Ovary (tissue), 3 donors: ENCODE data around the gene SOST.

Experiments used
- CTCF ChIP-seq, 3 donors: fragments of 450-650 bp in 2 of 3; fragments of 200-600 bp in 1 of 3; IDR thresholded peaks; one replicate each; pipeline versions ENCODE4 v1.5.1 to v1.8.0; 2016 to 2022; ENCODE audit warnings: antibody characterized with exemption in 3 of 3, mild to moderate bottlenecking in 1 of 3
- EP300 ChIP-seq: sonication (generic); formaldehyde crosslinking; IDR thresholded peaks from one replicate; pipeline ENCODE4 v1.6.1; 2017; ENCODE audit warnings: antibody characterized with exemption
- POLR2A ChIP-seq: fragments of 450-650 bp; IDR thresholded peaks from one replicate; pipeline ENCODE4 v1.6.1; 2017; ENCODE audit warnings: antibody characterized with exemption, mild to moderate bottlenecking, moderate library complexity
- donor health status: DM: no; HTN: no; CAD: no.

- TF ChIP-seq POLR2A: no peak
- TF ChIP-seq CTCF (IDR thresholded peaks at IDR 0.05): no peak
- no peak for TF ChIP-seq EP300
These were observed 10.8 kb upstream of the SOST start for GRCh38 chr17:43769426-43769825.
